Activated CD4-positive, alpha-beta T cell treated with anti-CD3 and anti-CD28 coated beads, Interleukin-2, amount 10 ng/mL, durations not matched to agents 24 days and 14 days (primary cell): ENCODE measurements around the gene SRP19. TPM values are rescaled to one million over a fixed set of nuclear protein-coding genes. Genes with fewer than 3 reads are reported as not detected.
"Not testable (repeated sequence)": the region's sequence is repeated elsewhere in the genome, so short reads cannot be mapped to it uniquely, and the experiment has no call there.

Experiments
- DNase-seq: peaks from one replicate; pipeline ENCODE4 v3.0.0; 2022
- H3K27ac Mint-ChIP-seq: one replicate; pipeline ENCODE4 v1.8.0; 2022; ENCODE audit warnings: mild to moderate bottlenecking, mixed read lengths
- H3K27me3 Mint-ChIP-seq: one replicate; pipeline ENCODE4 v1.8.0; 2022; ENCODE audit warnings: mixed read lengths
- H3K36me3 Mint-ChIP-seq: one replicate; pipeline ENCODE4 v1.8.0; 2022; ENCODE audit warnings: low read depth, mild to moderate bottlenecking, mixed read lengths
- H3K4me1 Mint-ChIP-seq: one replicate; pipeline ENCODE4 v1.8.0; 2021; ENCODE audit warnings: mixed read lengths
- H3K4me3 Mint-ChIP-seq: one replicate; pipeline ENCODE4 v1.8.0; 2022; ENCODE audit warnings: mild to moderate bottlenecking, moderate library complexity, mixed read lengths
- H3K9me3 Mint-ChIP-seq: one replicate; pipeline ENCODE4 v1.8.0; 2021; ENCODE audit warnings: mixed read lengths
- intact Hi-C: fragments of 100-400 bp; cut with micrococcal nuclease; formaldehyde crosslinking; loops from one replicate; pipeline ENCODE4 v1.15.1; 2023
- total RNA-seq: library from RNA; stranded (reverse); gene quantifications from 2 replicates; pipeline ENCODE4 v1.2.3, GENCODE V29; 2022

SRP19 gene
- total RNA-seq, 1 donor from 2014 or later, result 74.3 TPM

DNA sequence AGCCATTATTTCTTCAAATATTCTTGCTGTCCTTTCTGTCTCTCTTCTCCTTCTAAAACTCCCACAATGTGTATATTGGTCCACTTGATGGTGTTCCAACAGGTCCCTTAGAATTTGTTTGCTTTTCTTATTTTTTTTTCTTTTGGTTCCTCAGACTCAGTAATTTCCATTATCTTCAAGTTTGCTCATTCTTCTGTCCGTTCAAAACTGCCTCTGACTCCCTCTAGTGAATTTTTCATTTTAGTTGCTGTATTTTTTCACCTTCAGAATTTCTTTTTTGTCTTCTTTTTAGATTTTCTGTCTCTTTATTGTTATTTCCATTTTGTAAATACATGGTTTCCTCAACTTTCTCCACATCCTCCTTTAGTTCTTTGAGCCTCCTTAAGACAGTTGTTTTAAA is 6.4 kb upstream of the SRP19 start:
- Mint-ChIP-seq H3K36me3 (peaks cover 2% of the 10 kb centered on the region), H3K9me3 (peaks cover 9% of the 10 kb centered on the region), H3K27ac (no peak overlapping the region), H3K4me3 (no peak overlapping the region), H3K4me1 (no peaks in the 10 kb centered on the region), H3K27me3 (peaks cover 51% of the 10 kb centered on the region)
- intact Hi-C loops, result no loop called here
- DNase-seq, result no peak

DNA sequence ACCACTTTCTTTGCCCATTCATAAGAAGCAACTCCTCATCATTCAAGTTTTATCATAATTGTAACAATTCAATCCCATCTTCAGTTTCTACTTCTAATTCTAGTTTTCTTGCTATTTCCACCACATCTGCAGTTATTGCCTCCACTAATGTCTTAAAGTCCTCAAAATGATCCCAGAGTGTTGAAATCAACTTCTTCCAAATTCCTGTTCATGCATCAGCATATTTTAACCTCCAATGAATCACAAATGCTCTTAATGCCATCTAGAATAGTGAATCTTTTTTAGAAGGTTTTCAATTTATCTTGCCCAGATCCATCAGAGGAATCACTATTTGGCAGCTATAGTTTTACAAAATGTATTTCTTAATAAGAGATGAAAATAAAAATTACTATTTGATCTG is 3.2 kb upstream of the SRP19 start:
- H3K4me1 Mint-ChIP-seq, result peaks cover 8% of the 10 kb centered on the region
- H3K27me3 Mint-ChIP-seq, result peaks cover 42% of the 10 kb centered on the region
- intact Hi-C loops, result no loop called here
- no peak overlapping the region for H3K27ac Mint-ChIP-seq
- no peak overlapping the region for H3K4me3 Mint-ChIP-seq
- peaks cover 13% of the 10 kb centered on the region for H3K36me3 Mint-ChIP-seq
- peaks cover 10% of the 10 kb centered on the region for H3K9me3 Mint-ChIP-seq
- DNase-seq, result no peak

DNA sequence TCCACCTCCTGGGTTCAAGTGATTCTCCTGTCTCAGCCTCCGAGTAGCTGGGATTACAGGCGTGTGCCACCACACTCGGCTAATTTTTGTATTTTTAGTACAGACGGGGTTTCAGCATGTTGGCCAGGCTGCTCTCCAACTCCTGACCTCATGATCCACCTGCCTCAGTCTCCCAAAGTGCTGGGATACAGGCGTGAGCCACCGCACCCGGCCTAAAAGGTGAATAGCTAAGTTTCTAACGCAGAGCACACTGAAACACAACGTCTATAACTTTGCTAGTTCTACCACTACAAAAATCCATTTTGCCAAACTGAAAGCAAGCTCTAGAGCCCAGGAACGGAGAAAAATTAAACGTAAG is 537 bp upstream of the SRP19 start:
- Mint-ChIP-seq H3K27ac (peak overlapping the region; percentile 94), H3K27me3 (peaks cover 22% of the 10 kb centered on the region), H3K4me3 (peak overlapping the region; percentile 95), H3K4me1 (peaks cover 18% of the 10 kb centered on the region), H3K36me3 (peaks cover 29% of the 10 kb centered on the region)
- not testable (repeated sequence) for H3K9me3 Mint-ChIP-seq, DNase-seq
- intact Hi-C loops, result loop anchor here (2.0 to 5.0 kb wide), 2 partner anchors 18 to 153 kb away; no protein-coding TSS in a partner anchor

DNA sequence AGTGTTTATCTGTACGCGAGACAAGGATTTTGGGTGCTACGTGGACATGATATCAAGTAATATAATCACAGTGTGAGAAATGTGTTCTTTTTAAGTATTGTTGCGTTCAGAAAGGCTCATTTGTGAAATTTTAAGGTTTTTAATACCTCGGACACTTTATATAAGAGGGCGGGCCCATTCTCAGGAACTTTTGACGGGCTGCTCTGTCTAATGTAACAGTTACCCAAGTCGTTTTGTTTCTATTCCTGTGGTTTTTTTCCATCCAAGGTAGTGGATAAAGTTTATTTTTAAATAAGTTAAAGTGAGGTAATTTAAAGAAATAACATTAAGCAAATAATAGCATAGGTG is 525 bp downstream of the SRP19 start:
- Mint-ChIP-seq H3K9me3 (peaks cover 5% of the 10 kb centered on the region), H3K27ac (peak overlapping the region; percentile 94), H3K36me3 (peaks cover 38% of the 10 kb centered on the region), H3K4me1 (peaks cover 20% of the 10 kb centered on the region), H3K4me3 (peak overlapping the region; percentile 95), H3K27me3 (peaks cover 12% of the 10 kb centered on the region)
- intact Hi-C loops, result loop anchor here (1.0 to 5.0 kb wide), 6 partner anchors 17 to 652 kb away; partner anchors contain the start of genes DCP2, REEP5 and YTHDC2
- no peak for DNase-seq

DNA sequence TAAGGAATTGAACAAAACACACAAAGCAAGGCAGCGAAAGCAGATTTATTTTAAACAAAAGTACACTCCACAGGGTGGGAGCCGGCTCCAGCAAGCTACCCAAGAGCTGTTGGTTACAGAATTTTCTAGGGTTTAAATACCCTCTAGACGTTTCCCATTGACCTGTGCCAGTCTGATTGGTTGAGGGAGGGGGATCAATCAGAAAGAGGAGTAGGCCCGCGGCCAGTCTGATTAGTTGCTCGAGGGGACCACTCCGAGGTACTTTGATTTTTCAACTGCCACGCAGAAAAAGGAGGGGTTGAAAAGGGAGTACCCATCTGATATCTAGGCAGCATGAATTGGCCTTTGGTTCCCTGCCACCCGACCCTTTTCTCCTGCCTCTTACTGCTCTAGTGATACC is 998 bp downstream of the SRP19 start:
- Mint-ChIP-seq H3K27me3 (peaks cover 10% of the 10 kb centered on the region), H3K4me1 (peaks cover 24% of the 10 kb centered on the region), H3K36me3 (peaks cover 42% of the 10 kb centered on the region), H3K9me3 (peaks cover 4% of the 10 kb centered on the region), H3K4me3 (peak overlapping the region; percentile 95), H3K27ac (peak overlapping the region; percentile 29)
- DNase-seq, result no peak
- intact Hi-C loops, result loop anchor here (5.0 kb wide), 1 partner anchor 155 kb away; no protein-coding TSS in a partner anchor

DNA sequence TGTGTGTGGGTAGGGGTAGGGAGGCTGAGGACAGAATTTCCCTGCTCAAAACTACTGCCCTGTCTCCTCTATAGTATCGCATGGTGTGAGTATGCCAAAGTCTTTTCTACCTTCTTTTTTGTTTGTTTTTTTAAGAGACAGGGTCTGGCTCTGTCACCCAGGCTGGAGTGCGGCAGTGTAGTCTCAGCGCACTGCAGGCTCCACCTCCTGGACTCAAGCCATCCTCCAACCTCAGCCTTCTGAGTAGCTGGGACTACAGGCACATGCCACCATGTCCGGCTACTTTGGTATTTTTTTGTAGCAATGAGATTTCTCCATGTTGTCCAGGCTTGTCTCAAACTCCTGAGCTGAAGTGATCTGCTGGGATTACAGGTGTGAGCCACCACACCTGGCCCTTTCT is 2.5 kb downstream of the SRP19 start:
- Mint-ChIP-seq H3K27ac (no peak overlapping the region), H3K27me3 (peaks cover 3% of the 10 kb centered on the region), H3K4me1 (peaks cover 27% of the 10 kb centered on the region), H3K4me3 (peak overlapping the region; percentile 95), H3K9me3 (peaks cover 4% of the 10 kb centered on the region), H3K36me3 (peaks cover 54% of the 10 kb centered on the region)
- intact Hi-C loops, result loop anchor here (5.0 kb wide), 1 partner anchor 156 kb away; no protein-coding TSS in a partner anchor
- no peak for DNase-seq

DNA sequence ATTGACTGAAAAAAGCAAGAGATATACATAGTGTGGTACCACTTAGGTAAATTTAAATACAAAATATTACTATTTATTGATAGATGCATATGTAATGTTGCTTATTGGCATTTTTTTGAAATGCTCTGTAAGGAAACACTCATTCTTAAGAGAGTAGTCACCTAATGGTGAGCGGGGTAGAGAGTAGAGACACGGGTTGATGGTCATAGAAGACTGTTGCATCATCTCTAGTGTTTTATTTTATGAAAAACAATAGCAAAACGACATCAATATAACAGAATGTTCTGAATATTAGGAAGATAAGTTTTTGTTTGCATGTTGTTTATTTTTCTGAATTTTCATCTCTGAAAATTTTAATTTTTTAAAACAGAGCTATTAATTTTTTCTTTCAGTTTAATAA is 4.0 kb downstream of the SRP19 start:
- no peaks in the 10 kb centered on the region for H3K9me3 Mint-ChIP-seq
- no peak overlapping the region for H3K27ac Mint-ChIP-seq
- intact Hi-C loops, result no loop called here
- H3K4me3 Mint-ChIP-seq, result no peak overlapping the region
- peaks cover 40% of the 10 kb centered on the region for H3K4me1 Mint-ChIP-seq
- H3K36me3 Mint-ChIP-seq, result peaks cover 63% of the 10 kb centered on the region
- no peak for DNase-seq
- no peaks in the 10 kb centered on the region for H3K27me3 Mint-ChIP-seq

DNA sequence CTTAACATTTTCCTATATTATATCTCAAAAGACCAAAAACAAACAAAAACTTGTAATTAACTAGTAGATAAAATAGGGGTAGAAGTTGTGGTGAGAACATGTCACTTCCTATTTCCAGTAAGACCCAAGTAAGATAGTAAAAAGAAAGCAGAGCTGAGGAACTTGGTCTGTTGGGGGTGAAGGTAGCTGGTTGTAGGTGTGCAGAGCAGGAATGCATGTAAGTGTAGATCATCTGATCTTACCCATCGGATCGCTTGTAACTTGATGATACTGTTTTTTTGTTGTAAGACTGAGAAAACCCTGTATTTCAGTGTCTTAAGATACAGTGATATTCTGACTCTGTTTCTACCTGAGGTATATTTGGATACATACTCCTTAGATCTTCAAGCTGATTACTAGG is 5.7 kb downstream of the SRP19 start:
- intact Hi-C loops, result no loop called here
- H3K36me3 Mint-ChIP-seq, result peaks cover 70% of the 10 kb centered on the region

DNA sequence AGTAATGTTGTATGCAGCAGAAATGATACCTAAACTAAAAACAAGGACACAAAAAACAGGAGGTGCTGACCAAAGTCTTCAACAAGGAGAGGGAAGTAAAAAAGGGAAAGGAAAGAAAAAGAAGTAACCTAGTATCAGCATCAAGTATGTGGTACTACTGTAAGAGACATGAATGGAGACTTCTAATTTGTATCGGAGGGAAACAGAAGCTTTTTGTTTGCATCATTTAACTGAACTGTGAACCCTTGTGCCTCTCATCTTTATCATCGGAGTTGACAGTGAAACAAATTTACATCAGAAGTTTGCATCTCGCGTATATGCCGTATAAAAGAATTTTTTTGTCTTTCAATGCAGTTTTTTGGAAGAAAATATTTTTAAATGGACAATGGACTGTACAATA is 6.3 kb downstream of the SRP19 start:
- Mint-ChIP-seq H3K4me1 (peaks cover 44% of the 10 kb centered on the region), H3K27me3 (no peaks in the 10 kb centered on the region), H3K4me3 (no peak overlapping the region), H3K9me3 (no peaks in the 10 kb centered on the region), H3K36me3 (peaks cover 72% of the 10 kb centered on the region), H3K27ac (peak overlapping the region; percentile 73)
- intact Hi-C loops, result no loop called here
- DNase-seq, result no peak

More for the DNA sequence above, 5.7 kb downstream of the SRP19 start:
- Mint-ChIP-seq H3K27me3 (no peaks in the 10 kb centered on the region), H3K4me1 (peaks cover 47% of the 10 kb centered on the region), H3K9me3 (no peaks in the 10 kb centered on the region), H3K27ac (peak overlapping the region; percentile 42), H3K4me3 (peak overlapping the region; percentile 12)
- DNase-seq, result peak; percentile 53

DNA sequence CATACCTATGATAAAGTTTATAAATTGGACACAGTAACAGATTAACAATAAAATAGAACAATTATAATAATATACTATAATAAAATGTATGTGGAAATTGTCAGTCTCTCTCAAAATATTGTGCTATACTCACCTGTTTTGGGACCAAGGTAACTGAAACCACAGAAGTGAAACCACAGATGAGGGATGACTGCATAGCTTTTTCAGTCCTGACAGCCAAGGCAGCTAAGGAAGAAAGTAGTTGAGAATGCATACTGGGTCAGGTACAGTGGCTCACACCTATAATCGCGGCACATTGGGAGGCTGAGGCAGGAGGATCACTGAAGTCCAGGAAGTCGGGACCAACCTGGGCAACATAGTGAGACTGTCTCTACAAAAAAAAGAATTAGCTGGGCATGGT is 8.9 kb downstream of the SRP19 start:
- peaks cover 70% of the 10 kb centered on the region for H3K36me3 Mint-ChIP-seq
- H3K9me3 Mint-ChIP-seq, result no peaks in the 10 kb centered on the region
- DNase-seq, result peak; percentile 76
- H3K4me3 Mint-ChIP-seq, result no peak overlapping the region
- no peak overlapping the region for H3K27ac Mint-ChIP-seq
- peaks cover 43% of the 10 kb centered on the region for H3K4me1 Mint-ChIP-seq
- intact Hi-C loops, result no loop called here
- no peaks in the 10 kb centered on the region for H3K27me3 Mint-ChIP-seq

DNA sequence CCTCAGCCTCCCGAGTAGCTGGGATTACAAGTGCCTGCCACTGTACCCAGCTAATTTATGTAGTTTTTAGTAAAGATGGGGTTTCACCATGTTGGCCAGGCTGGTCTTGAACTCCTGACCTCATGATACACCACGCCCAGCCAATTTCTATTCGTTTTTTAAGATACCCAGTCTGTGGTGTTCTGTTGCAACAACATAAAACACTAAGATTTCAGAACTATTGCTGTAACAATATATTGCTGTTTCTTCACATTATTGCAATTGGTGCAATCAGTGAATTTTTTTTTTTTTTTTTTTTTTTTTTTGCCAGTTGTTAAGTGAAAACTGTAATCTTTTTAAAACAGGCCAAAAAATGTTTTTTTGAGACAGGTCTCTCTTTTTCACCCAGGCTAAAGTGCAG is 9.9 kb downstream of the SRP19 start:
- peaks cover 43% of the 10 kb centered on the region for H3K4me1 Mint-ChIP-seq
- no peak overlapping the region for H3K4me3 Mint-ChIP-seq
- DNase-seq, result no peak
- H3K27me3 Mint-ChIP-seq, result no peaks in the 10 kb centered on the region
- H3K36me3 Mint-ChIP-seq, result peaks cover 71% of the 10 kb centered on the region
- H3K9me3 Mint-ChIP-seq, result no peaks in the 10 kb centered on the region
- intact Hi-C loops, result no loop called here
- H3K27ac Mint-ChIP-seq, result no peak overlapping the region

DNA sequence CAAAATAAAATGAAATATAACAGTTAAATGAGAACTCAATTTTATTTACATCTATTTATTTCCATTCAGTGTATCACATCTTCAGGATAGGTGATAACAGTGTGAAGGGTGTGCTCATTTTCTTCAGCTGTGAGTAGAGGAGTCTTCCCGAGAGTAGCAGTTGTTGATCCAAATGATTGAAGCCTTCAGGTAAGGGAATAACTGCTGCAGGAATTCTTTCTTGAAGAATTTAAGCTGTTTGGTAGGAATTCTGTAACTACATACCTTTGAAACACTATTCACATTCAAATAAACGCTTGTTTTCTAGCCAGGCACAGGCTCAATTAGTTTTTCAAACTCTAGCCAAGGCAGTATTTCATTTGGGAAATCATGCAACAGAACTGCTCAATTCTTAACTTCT is 15.3 kb downstream of the SRP19 start:
- no peaks in the 10 kb centered on the region for H3K27me3 Mint-ChIP-seq
- H3K4me1 Mint-ChIP-seq, result peaks cover 41% of the 10 kb centered on the region
- H3K4me3 Mint-ChIP-seq, result no peak overlapping the region
- H3K27ac Mint-ChIP-seq, result no peak overlapping the region
- no peaks in the 10 kb centered on the region for H3K9me3 Mint-ChIP-seq
- peaks cover 57% of the 10 kb centered on the region for H3K36me3 Mint-ChIP-seq
- no peak for DNase-seq
- intact Hi-C loops, result loop anchor here (5.0 kb wide), 1 partner anchor 101 kb away; the partner anchor contains the start of gene DCP2

DNA sequence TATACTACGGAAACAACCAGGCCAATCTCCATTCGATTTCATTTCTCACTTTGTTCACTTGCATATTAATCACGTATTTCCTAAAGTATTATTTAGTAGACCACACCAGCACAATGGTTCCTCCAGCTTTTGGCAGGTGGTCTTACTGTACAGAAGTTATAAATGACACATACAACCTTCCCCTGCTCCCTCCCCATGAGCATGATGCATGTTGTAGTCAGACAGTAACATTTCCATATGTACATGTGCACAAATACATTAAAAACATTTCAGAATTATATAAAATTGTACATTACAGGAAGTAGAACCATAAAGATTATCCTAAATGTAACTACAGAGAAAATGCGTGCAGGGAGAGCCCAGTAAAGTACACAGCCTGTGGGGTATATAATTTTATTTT is 17.0 kb downstream of the SRP19 start:
- intact Hi-C loops, result loop anchor here (2.0 to 5.0 kb wide), 4 partner anchors 17 to 99 kb away; partner anchors contain the start of genes DCP2, REEP5 and SRP19
- no peak for DNase-seq
- peak overlapping the region; percentile 34 for H3K4me3 Mint-ChIP-seq
- H3K4me1 Mint-ChIP-seq, result peaks cover 36% of the 10 kb centered on the region
- H3K36me3 Mint-ChIP-seq, result peaks cover 45% of the 10 kb centered on the region
- H3K27me3 Mint-ChIP-seq, result no peaks in the 10 kb centered on the region
- no peaks in the 10 kb centered on the region for H3K9me3 Mint-ChIP-seq
- peak overlapping the region; percentile 46 for H3K27ac Mint-ChIP-seq

DNA sequence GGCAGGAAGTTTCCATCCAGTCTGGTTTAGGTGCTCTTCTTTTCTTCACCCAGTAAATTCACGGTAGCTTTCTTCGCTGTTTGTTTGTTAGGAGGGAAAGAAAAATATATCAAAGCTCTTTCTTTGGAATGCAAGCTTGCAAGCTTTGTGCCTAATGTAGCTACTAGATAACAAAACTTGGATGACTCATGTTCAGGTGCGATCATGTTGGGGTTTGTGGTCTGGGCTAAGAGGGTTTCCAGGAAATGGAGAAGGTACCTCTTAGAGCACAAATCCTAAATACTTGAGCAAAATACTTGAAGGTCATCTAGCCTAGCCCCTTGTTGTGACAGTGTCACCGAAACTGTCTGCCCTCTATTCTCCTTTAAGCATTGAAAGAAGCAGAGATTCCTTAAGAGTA is 17.7 kb downstream of the SRP19 start:
- intact Hi-C loops, result loop anchor here (2.0 to 5.0 kb wide), 4 partner anchors 18 to 99 kb away; partner anchors contain the start of genes DCP2, REEP5 and SRP19
- H3K4me1 Mint-ChIP-seq, result peaks cover 33% of the 10 kb centered on the region
- H3K27ac Mint-ChIP-seq, result peak overlapping the region; percentile 68
- peaks cover 41% of the 10 kb centered on the region for H3K36me3 Mint-ChIP-seq
- peak overlapping the region; percentile 57 for H3K4me3 Mint-ChIP-seq
- no peaks in the 10 kb centered on the region for H3K27me3 Mint-ChIP-seq
- no peaks in the 10 kb centered on the region for H3K9me3 Mint-ChIP-seq
- DNase-seq, result peak; percentile 88
